NCI-H748 (cell line): ENCODE results near the gene STUB1.
A peak's percentile ranks its signal among the peaks of the same experiment; 100 is the strongest.

Source experiments
- DNase-seq: peaks from one replicate; lab custom pipeline; 2025; ENCODE audit not compliant: unreplicated experiment; lab: John Stamatoyannopoulos, UW

The STUB1 gene

DNA sequence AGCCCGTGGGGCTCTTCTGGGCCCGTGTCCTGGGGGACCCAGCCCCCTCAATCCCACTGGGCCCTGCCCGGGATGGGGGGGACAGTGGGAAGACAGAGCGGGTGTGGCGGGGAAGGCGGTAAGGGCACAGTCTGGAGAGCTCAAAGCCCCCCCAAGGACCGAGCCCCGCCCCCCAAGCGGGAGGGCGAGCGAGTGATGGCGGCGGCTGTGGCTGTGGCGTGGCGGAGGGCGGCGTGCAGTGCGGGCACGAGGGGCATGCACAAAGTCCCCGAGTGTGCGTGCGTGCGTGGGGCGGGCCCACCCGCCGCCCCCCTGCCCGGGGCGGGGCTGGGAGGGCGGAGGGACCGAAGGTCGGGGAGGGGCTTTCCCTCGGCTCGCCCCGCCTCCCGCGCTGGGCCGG, 13.6 kb downstream of the STUB1 start:
- no peak for DNase-seq

DNA sequence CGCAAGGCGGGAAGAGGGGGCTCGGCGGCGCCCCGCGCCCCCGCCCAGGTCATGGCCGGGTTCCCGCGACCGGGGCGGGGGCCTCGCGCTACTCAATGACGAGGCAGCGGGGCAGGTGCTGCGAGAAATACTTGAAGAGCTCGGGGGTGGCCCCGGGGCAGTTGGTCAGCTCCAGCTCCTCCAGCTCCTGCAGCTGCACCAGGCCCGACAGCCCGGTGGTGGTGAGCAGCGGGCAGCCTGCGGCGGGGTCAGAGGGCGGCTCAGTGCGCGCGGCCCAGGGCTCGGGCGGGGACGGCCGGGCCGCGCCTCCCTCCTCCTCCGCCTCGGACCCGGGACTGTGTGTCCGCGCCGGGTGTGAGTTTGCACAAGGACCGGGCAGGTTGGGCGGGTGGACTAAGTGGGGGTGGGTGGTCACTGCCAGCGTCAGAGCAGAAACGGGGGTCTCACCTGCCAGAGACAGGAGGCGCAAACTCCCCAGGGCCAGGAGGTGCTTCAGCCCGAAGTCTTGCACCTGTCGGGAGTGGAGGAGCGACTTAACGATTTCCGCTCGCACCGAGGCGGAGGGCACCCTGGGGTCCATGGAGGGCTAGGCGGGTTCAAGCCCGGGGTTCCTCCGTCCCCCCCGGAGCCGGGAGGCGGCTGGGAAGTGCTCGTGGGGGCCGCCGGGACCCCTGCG, 14.1 kb downstream of the STUB1 start:
- DNase-seq: no peak

DNA sequence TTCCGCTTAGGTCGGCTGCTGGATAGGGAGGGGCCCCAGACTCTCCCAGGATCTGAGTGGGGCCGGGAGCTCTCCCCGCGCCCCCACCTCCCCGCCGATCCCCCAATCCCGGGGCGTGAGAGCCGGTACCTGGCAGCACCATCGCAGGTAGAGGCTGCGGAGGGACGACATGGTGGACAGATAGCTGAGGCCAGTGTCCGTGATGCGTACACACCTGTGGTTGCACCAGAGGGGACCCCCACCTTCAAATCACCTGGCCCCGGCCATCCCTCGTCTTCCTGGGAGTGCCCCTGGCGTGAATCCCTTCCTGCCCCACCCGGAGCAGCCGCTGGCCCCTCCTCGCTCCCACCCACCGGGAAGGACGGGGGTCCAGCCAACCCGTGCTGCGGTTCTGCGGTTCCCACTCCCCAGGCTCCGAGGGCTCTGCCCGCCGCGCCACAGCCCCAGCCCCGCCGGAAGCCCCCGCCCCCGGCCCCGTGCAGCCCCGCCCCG, 14.7 kb downstream of the STUB1 start:
- no peak for DNase-seq

DNA sequence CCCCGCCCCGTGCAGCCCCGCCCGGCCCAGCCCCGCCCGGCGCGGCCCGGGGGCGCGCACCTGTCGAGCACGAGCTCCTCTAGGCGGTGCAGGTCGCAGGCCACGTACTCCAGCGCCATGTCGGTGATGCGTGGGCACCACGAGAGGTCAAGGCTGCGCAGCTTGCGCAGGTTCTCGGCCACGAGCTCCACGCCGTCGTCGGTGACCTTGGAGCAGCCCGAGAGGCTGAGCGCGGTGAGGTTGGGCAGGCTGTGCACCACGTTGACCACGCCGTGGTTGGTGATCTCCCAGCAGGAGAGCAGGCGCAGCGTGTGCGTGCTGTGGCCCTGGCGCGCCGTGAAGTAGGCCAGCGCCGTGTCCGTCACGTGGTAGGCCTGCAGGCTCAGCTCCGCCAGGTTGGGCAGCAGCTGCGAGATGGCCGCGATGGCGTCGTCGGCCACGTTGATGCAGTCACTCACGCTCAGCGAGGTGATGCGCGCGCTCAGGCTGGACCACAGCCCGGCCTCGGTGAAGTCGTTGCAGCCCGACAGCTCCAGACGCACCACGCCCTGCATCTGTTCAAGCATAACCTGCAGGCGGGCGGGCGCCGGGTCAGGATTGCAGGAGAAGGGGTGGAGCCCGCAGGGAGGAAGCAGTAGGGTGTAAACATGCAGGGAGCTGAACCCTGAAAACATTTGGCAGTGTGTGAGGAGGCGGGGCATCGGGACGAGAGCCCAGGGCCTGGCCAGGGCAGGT, 15.3 kb downstream of the STUB1 start:
- DNase-seq: peak; percentile 96

DNA sequence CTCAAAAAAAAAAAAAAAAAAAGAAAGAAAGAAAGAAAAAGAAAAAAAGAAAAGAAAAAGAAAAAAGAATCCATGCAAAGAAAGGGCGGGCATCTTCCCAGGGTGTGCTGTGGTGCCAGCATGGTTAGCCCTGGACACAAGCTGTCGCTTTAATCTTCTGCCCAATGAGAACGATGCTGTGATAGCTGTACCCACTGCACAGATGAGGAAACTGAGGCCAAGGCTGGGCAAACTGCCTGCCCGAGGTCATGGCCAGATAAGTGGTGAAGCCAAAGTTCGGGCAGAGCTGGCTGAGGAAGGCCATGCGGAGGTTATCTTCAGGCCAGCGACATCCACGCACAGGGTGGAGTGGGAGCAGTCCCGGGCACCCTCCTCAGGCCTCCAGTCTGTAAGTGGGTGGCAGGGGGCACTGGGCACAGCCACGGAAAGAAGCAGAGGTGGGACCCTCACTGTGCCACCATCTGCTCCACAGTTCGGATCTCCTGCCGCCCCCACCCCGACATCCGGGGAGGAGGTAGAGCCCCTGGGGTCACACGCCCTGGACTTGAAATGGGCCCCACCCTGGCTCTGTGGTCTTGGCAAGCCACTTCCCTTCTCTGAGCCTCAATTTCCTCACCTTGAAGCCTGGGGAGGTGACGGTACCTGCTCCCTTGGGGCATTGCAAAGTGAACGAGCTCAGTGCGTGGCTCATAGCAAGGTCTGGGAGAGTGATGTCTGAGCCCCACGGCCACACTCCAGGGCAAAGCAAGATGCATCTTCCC, 18.9 kb downstream of the STUB1 start:
- no peak for DNase-seq

DNA sequence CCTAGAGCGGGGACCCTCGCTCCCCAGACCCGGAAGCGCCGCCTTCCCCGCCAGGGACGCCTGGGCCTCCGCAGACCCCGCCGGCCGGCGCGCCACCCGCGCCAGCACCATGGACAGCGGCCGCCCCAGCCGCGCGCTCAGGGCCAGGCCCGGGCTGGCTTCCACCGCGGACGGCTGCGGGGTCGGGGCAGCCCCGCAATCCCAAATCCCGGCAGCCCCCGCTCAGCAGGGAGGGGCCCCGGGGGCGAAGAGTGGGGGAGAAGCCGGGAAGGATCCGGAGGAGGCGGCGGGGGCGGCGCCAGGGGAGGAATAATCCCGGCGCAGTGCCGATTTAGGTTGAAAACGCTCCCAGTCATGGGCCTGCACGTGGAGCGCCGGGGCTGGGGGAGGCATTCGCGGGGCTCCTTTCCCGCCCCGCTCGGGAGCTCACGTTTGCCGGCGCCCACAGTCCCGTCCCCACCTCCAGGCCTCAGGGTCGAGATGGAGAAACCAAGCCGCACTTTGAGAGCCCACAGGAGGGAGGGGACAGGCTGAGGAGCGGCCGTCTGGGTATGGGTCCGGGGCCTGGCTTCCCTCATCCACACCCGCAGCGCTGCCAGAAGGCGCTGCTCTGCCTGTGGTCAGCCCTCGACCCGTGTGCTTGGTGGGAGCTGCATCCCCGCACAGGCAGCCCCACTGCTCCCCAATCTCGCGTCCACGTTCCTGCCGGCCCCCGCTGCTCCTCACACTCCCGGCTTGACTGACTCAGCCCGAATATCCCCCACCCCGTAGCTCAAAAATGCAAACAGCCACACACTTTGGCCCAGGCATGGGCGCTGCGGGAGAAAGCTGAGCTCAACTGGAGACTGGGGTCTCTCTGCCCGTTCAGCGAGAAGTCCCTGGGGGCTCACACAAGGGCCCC, 20.7 kb downstream of the STUB1 start:
- DNase-seq: no peak

DNA sequence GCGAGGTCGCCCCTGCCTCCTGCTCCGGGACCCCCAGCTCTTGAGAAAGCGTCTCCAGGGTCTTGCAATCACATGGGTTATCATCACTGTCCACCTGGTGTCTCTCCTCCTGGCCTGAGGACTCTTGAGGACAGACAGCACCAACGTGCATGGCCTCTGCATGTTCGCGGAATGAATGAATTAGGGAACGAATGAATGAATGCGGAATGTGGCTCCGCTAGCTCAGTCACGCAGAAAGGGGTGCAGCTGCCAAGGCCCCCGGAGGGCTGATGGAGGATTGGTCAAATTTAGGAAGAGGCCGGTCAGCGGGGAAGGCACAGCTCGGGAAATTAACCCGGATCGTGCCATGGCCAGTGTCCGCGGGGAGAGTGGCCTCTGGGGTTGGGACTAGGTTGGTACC, 22.1 kb downstream of the STUB1 start:
- DNase-seq: no peak

DNA sequence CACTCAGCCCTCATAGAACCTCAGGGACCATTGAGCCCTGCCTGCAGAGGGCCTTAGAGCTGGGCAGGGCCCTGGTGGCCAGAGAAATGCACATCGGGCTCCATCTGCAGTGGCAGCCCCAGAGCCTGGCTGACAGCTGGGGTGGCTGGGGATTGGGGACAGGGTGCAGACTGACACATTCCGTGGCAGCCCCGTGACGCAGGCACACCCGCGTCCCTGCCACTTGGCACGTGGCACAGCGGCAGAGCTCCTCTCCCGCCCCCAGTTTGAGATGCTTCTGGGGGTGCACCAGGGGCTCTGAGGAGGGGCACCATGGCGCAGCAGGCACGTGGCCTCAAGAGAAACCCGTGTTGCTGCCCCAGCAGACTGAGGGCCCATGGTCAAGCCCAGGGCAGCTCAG, 23.2 kb downstream of the STUB1 start:
- no peak for DNase-seq

DNA sequence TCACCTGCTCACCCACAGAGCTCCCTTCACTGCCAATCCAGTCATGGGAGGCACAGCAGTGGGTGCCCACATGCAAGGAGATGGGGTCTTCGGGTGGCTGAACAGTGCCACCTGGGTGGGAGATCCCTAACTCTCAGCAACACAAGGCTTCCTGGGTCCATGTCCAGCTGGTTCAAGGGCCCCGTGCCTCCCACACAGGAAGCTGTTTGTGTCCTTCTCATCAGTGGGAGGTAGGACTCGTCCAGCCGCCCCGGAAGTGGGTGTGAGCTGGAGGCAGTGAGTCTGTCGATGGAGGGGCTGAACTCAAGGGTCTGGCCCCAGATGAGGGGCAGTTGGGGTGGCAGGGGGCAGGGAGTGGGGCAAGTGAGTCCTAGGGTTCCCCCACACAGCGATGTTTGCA, 23.8 kb downstream of the STUB1 start:
- no peak for DNase-seq

DNA sequence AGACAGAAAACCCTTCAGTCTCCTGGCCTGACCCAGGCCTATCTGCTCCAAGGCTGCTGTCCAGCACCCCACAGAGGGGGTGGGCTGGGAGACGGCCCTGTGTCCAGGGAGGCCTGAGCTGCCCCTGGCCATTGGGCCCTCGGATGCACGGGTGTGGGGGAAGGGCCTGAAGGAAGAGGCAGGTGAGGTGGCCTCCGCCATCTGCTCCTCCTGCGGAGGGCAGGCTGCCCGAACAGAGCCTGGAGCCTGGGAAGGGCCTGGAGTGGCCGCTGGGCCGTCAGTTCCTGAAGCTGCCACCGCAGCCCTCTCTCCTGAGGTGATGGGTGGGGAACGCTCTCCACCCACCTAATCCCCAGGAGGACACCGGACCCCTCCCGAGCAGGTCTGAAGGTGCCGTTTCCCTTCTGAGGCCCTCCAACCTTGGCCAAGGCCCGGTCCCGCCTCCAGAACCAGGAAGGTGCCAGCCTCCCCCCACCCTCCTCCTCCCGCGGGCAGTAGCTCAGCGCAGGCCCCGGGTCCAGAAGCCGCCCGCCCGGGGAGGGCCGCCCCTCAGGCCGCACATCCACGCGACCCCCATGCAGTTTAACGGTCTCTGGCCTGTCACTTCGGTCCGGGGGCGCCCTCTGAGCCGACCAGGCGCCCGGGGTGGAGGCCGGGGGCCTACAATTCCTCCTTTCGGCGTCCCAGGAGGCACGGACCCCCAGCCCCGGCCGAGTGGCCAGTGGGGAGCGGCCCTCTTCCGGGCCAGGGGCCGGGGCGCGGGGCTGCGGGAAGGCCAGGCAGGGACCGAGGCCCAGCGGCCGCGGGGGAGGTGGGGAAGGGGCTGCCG, 24.6 kb downstream of the STUB1 start:
- peak; percentile 11 for DNase-seq

DNA sequence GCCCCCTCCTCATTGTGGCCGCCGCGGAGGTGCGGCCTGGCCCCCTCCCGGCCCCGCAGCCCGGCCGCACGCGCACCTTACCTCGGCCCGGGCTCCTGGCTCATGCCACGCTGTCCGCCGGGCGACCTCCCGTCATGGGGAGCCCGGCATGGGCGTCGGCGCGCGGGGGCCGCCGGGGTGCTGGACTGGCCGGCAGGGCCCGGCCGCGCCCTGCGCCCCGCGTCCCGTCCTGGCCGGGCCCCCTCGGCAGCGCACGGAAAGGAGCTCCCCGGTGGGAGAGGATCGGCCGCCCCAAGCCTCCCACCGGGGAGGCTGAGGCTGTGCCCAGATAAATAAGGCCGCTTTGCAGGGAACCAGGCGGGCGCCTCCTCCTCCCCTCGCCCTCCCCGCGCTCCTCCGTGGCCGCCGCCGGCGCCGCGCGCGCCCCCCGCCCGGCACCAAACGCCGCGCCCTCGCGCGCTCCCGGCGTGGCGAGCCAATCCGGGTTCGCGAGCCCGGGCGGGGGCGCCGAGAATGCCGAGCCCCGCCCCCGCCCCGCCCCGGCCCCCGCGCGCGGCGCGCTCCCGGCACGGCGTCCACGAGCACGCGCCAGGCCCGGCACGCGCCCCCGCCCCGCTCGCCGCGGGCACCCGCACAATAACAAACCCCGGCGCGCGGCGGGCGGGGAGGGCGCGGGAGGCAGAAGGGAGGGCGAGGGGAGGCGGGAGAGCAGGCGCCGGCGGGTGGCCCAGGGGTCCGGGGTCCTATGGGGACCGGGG, 25.4 kb downstream of the STUB1 start, which contains the start of gene FBXL16:
FBXL16 (minus strand) TSS at position 371 of the 758 bp plus-strand sequence. CDS start 8,396 bp downstream, outside the sequence.
- peak; percentile 83 for DNase-seq

DNA sequence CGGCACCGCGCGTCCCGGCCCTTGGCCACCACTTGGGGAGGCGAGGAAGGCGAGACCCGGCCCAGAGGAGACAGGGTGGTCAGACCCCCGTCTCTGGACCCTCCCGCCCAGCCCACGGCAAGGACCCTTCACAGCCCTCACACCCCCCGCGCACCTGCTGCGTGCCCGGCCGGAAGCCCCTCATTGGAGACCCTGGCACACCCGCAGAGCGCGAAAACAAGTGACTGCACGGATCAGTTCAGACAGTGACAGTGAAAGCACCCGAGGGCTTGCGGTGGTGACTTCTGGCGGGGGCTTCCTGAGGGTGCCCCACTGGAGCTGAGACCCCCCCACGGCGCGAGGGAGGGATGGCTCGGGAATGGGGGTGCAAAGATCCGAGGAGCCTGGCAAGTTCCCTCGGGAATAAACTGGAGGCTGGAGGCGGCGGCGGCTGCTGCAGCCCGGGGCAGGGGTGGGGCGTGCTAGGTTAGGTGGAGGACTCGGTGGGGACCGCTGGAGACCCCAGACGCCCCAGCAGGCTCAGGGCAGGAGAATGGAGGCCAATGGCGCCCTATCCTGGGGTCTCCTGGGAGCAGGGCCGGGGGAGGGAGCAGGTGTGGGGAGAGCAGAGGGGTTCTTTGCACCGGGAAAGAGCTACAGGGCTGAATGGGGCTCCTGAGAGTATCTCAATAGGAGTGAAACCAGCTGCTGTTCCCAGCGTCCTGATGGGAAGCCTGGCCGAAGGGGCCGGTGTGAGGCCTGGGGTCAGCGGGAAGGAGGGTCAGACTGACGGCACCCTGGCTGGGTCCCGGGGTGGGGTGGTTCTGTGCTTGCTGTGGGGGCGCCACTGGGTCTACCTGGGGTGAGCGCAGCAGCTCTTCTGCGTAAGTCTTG, 26.2 kb downstream of the STUB1 start:
- DNase-seq: peak; percentile 41

DNA sequence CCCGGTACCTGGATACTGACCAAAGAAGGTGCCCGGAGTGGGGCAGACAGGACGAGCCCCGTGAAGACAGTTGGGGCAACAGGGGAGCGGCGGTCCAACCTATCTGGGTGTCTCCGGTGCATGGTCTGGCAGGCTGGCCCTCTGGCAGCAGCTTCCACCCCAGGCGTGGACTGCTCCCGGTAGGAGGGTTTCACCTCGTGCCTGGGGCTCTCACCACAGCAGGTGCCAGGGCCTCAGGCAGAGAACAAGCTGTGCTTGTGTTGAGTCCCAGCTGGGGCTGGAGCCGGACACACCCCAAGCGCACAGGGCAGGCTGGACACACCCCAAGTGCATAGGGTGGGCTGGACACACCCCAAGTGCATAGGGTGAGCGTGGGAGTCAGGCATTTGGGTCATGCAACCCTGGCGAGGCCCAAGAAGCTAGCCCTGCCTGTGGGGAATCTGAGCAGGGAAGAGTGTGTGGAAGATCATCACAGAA, 26.9 kb downstream of the STUB1 start:
- DNase-seq: no peak

DNA sequence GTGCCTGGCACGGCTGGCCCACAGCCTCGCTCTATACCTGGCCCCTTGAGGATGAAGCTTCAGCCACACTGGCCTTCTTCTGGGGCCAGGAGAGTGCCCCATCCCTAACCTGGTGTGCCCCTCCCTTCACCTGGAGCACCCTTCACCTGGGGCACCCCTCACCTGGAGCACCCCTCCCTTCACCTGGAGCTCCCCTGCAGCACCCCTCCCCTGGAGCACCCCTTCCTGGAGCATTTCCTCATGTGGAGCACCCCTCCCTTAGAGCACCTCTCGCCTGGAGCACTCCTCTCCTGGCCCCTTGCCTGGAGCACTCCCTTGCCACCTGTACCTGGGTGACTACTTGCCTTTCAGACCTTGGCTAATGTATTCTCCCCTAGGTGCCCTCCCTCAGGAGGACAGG, 27.8 kb downstream of the STUB1 start:
- DNase-seq: no peak

DNA sequence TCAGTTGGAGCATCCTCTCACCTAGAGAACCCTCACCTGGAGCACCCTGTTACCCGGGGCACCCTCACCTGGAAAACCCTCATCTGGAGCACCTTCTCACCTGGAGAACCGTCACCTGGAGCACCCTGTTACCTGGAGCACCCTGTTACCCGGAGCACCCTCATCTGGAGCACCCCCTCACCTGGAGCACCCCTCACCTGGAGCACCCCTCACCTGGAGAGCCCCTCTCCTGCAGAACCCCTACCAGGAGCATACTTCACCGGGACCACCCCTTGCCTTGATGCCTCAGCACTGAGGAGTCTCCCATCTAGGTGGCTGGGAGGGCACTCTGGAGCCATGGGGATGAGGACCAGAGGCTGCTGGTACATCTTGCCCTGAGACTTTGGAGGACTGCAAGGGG, 28.7 kb downstream of the STUB1 start:
- DNase-seq: no peak

DNA sequence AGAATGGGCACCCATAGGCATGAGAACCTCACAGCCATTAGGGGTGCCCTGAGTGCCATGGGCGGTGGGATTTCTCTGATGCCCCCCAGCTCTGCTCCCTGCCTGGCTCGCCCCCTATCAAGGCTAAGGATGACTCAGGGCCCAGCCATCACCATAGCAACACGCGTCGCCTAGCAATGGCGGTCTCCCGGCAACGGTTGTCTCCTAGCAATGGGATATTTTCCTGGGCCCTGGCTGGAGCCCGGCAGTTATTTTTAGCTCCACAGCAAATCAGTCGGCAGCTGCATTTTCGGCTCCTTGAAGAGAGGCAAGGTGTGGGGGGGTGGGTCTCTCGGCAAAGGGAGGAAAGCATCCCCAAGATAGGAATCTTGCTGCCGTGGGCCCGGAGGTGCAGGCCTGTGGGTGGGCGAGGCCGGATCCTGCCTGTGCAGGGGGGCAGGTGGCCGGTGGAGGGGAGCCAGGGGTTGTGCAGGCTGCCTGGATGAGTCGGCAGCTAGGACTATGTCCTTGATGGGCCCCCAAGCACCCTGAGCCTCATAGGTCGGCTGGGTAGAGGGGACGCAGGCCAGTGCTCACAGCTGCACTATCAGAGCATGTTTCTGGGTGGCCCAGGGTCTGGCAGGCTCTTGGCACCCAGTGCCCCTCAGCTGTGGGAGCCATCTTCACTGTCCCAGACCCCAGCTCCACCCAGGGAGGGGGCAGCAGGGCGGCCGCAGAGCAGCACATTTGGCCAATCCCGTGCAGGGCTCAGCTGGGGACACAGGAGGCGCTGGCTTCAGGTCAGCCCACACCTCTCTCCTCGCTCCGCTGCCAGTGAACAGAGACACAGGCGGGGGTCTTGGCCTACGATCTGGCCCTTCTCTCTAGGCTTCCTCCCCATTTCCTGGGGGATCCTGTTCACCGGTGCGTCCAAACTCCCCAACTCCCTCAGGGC, 29.6 kb downstream of the STUB1 start:
- peak; percentile 92 for DNase-seq

DNA sequence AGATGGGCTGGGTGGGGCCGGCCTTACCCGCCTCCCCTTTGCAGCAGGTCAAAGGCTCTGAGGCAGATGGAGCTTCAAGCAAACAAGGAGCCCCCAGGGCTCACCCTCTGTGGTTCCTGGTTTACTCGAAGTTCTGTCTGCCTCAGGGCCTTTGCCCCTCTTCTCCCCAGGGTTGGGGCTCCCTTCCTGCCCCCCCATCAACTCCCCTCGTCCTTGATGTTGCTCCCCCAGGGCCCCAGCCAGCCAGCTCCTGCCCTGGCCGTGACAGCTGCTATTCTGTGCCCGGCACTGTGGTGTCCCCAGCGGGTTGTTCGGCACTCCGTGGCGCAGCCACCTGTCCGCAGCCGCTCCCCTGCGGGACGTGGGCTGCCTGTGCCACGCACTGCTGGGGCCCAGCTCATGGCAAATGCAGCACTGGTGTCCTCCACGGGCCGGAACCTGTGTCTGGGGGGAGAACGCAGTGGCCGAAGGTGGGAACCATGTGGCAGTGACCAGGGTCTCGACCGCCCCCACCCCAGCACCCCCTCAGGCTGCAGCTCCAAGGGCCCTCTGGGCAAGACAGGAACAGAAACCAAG, 30.4 kb downstream of the STUB1 start:
- no peak for DNase-seq
